GM12878 (cell line): ENCODE measurements around the gene PRODH. TPM values are rescaled to one million over a fixed set of nuclear protein-coding genes. Genes with fewer than 3 reads are reported as not detected.

ENCODE experiments used
- ATAC-seq: fragments of 200-7000 bp; cut with Tn5 transposase; 3 replicates; pipeline ENCODE4 v1.9.1; 2020; ENCODE audit warnings: mild to moderate bottlenecking, moderate library complexity
- BruUV-seq: library from RNA; stranded (reverse); fragments of 400-500 nt; replicated peaks from 2 replicates; lab custom pipeline; 2021; lab: Mats Ljungman, UMichigan
- CTCF ChIA-PET: fragments of 300-600 bp; sonication (Branson Sonifier 250); formaldehyde crosslinking; extraction: SDS; loops from one replicate; lab custom pipeline; 2021; ENCODE audit warnings: inconsistent platforms; lab: Yijun Ruan, JAX
- POLR2A ChIA-PET: fragments of 350-600 bp; formaldehyde crosslinking; extraction: SDS; loops from one replicate; lab custom pipeline; 2021; ENCODE audit warnings: inconsistent platforms; lab: Charles Lee
- RAD21 ChIA-PET: fragments of 300-600 bp; sonication (Branson Sonifier 250); formaldehyde crosslinking; loops from one replicate; lab custom pipeline; 2023; ENCODE audit warnings: antibody characterized with exemption; ENCODE audit not compliant: unreplicated experiment; lab: Charles Lee
- SMC1A ChIA-PET: fragments of 300-600 bp; sonication (Branson Sonifier 250); formaldehyde crosslinking; loops from one replicate; lab custom pipeline; 2023; ENCODE audit not compliant: unreplicated experiment, uncharacterized antibody; lab: Charles Lee
- DNase-seq: peaks from one replicate; pipeline ENCODE4 v3.0.0-alpha.2; 2011; ENCODE audit warnings: low read depth, low spot score
- FAIRE-seq: peaks from 3 replicates; lab custom pipeline; 2011; peaks lifted over from hg19 to GRCh38; lab: Jason Lieb, UNC
- H2AFZ ChIP-seq: 2 replicates; pipeline ENCODE4 v1.6.0; 2011; ENCODE audit warnings: low read depth, low read length, control low read depth; ENCODE audit not compliant: control insufficient read depth
- H3K27ac ChIP-seq: 2 replicates; pipeline ENCODE4 v1.5.1; 2011; ENCODE audit warnings: control low read depth; ENCODE audit not compliant: control insufficient read depth, insufficient read depth
- H3K27me3 ChIP-seq, 2 experiments: replicated peaks in 1 of 2; 2 replicates each; pipeline versions ENCODE4 v1.6.0 to v1.6.1; 2011; ENCODE audit warnings: low read length in 1 of 2; ENCODE audit not compliant: control insufficient read depth in 2 of 2, insufficient read depth in 2 of 2
- H3K36me3 ChIP-seq, 2 experiments: 2 replicates each; pipeline ENCODE4 v1.5.1; 2011; ENCODE audit warnings: low read length in 1 of 2; ENCODE audit not compliant: control insufficient read depth in 2 of 2, insufficient read depth in 2 of 2
- H3K4me1 ChIP-seq: 2 replicates; pipeline ENCODE4 v1.6.1; 2011; ENCODE audit warnings: mild to moderate bottlenecking, low read length, moderate library complexity, mixed read lengths; ENCODE audit not compliant: control insufficient read depth, insufficient read depth
- H3K4me2 ChIP-seq: 2 replicates; pipeline ENCODE4 v1.6.0; 2011; ENCODE audit warnings: control low read depth; ENCODE audit not compliant: control insufficient read depth, insufficient read depth
- H3K4me3 ChIP-seq: fragments of 200-600 bp; sonication (generic); 2 replicates; pipeline ENCODE4 v1.5.1; 2016
- H3K79me2 ChIP-seq: 2 replicates; pipeline ENCODE4 v1.6.0; 2011; ENCODE audit warnings: low read length; ENCODE audit not compliant: control insufficient read depth, insufficient read depth
- H3K9ac ChIP-seq: 2 replicates; pipeline ENCODE4 v1.8.0; 2011; ENCODE audit warnings: low read length, control low read depth, mixed read lengths; ENCODE audit not compliant: control insufficient read depth, insufficient read depth
- H3K9me3 ChIP-seq: replicated peaks from 3 replicates; pipeline ENCODE4 v1.5.1; 2011; ENCODE audit warnings: mild to moderate bottlenecking, low read length; ENCODE audit not compliant: control insufficient read depth, insufficient read depth
- H4K20me1 ChIP-seq: 2 replicates; pipeline ENCODE4 v1.6.0; 2011; ENCODE audit not compliant: control insufficient read depth, insufficient read depth
- CHD1 ChIP-seq: IDR thresholded peaks from 2 replicates; pipeline ENCODE4 v1.6.1; 2012; ENCODE audit warnings: low read depth, low read length, improper control_type of control experiment
- EED ChIP-seq: sonication (generic); IDR thresholded peaks from 2 replicates; pipeline ENCODE4 v1.6.1; 2016; ENCODE audit warnings: antibody characterized with exemption, low read depth
- KDM1A ChIP-seq: fragments of 200-600 bp; sonication (generic); IDR thresholded peaks from 2 replicates; pipeline ENCODE4 v1.6.1; 2016; ENCODE audit warnings: borderline replicate concordance
- MEF2B ChIP-seq: fragments of 450-650 bp; IDR thresholded peaks from 2 replicates; pipeline ENCODE4 v1.6.1; 2018; ENCODE audit warnings: mild to moderate bottlenecking, moderate library complexity; ENCODE audit not compliant: partially characterized antibody, poor library complexity, severe bottlenecking
- MYB ChIP-seq: fragments of 150-350 bp; IDR thresholded peaks from 2 replicates; pipeline ENCODE4 v1.6.1; 2014; ENCODE audit warnings: mild to moderate bottlenecking, low read depth, low read length, borderline replicate concordance
- SMAD5 ChIP-seq: IDR thresholded peaks from 2 replicates; pipeline ENCODE4 v1.6.1; 2016; ENCODE audit warnings: antibody characterized with exemption, low read depth
- WRNIP1 ChIP-seq: IDR thresholded peaks from 2 replicates; pipeline ENCODE4 v1.6.1; 2011; ENCODE audit warnings: low read depth, low read length, improper control_type of control experiment, borderline replicate concordance
- ZNF622 ChIP-seq: fragments of 450-650 bp; IDR thresholded peaks from 2 replicates; pipeline ENCODE4 v1.6.1; 2017; ENCODE audit warnings: mild to moderate bottlenecking, inconsistent platforms
- whole genome bisulfite sequencing: methylation state at CpG from one replicate; pipeline ENCODE4 v1.1.6; 2016; ENCODE audit warnings: low lambda C conversion rate; ENCODE audit not compliant: insufficient replicate concordance, insufficient coverage; ENCODE audit errors: missing lambda C conversion rate; 5-methylcytosine and 5-hydroxymethylcytosine counted together
- in situ Hi-C: fragments of 300-500 bp; cut with MboI; formaldehyde crosslinking; loops from 9 replicates; pipeline ENCODE4 v1.14.3; 2018; ENCODE audit warnings: mixed read lengths
- intact Hi-C: fragments of 100-400 bp; cut with micrococcal nuclease; formaldehyde crosslinking; loops from one replicate; pipeline ENCODE4 v1.14.2; 2022; ENCODE audit not compliant: unreplicated experiment
- polyA plus RNA-seq, 11 experiments: library from polyadenylated mRNA; depleted of rRNA in 4 of 11; unstranded in 6 of 11; stranded (reverse) in 5 of 11; fragments of >200 nt; fragmentation: Nextera tagmentation in 4 of 11; fragmentation: Illumina TruSeq in 1 of 11; extraction: Ambion mirVana in 4 of 11; extraction: Trizol in 1 of 11; gene quantifications; 1 replicate in 1 of 11; 2 replicates in 10 of 11; pipeline versions ENCODE4 v1.2.1 to v1.2.3, GENCODE V29; 2011 to 2016; ENCODE audit warnings: inconsistent platforms in 2 of 11, missing spikeins in 2 of 11, low read depth in 1 of 11
- total RNA-seq, 4 experiments: library from RNA; depleted of rRNA in 3 of 4; stranded (reverse); fragments of >200 nt in 3 of 4; fragmentation: Illumina TruSeq in 1 of 4; extraction: Trizol in 1 of 4; gene quantifications; 2 replicates each; pipeline versions ENCODE4 v1.2.1 to v1.2.3, GENCODE V29; 2013 to 2021
- TF ChIP-seq, protein P1 (sequence below), 3 experiments: IDR thresholded peaks in 2 of 3; conservative IDR thresholded peaks in 1 of 3; 2 replicates each; pipeline ENCODE4 v1.5.1; 2011; ENCODE audit warnings: low read depth in 3 of 3, low read length in 3 of 3, mild to moderate bottlenecking in 3 of 3, control low read depth in 2 of 3, moderate library complexity in 2 of 3, inconsistent platforms in 1 of 3, mixed read lengths in 1 of 3; ENCODE audit not compliant: control insufficient read depth in 2 of 3, insufficient read depth in 1 of 3; ENCODE audit errors: extremely low read depth in 1 of 3
- TF ChIP-seq, protein P2 (sequence below): fragments of 450-650 bp; conservative IDR thresholded peaks from 2 replicates; pipeline ENCODE4 v1.6.1; 2017; ENCODE audit warnings: mild to moderate bottlenecking, moderate library complexity
- TF ChIP-seq, protein P3 (sequence below): fragments of 450-650 bp; IDR thresholded peaks from 2 replicates; pipeline ENCODE4 v1.6.1; 2017; ENCODE audit warnings: mild to moderate bottlenecking, moderate library complexity

The PRODH gene
- total and polyA plus RNA-seq, 10 of the 15 experiments (the other 5 are each of a cell fraction or from before 2014, with no cell fraction given) = 0.03 to 0.10 (median 0.07) TPM; not detected in 6

DNA sequence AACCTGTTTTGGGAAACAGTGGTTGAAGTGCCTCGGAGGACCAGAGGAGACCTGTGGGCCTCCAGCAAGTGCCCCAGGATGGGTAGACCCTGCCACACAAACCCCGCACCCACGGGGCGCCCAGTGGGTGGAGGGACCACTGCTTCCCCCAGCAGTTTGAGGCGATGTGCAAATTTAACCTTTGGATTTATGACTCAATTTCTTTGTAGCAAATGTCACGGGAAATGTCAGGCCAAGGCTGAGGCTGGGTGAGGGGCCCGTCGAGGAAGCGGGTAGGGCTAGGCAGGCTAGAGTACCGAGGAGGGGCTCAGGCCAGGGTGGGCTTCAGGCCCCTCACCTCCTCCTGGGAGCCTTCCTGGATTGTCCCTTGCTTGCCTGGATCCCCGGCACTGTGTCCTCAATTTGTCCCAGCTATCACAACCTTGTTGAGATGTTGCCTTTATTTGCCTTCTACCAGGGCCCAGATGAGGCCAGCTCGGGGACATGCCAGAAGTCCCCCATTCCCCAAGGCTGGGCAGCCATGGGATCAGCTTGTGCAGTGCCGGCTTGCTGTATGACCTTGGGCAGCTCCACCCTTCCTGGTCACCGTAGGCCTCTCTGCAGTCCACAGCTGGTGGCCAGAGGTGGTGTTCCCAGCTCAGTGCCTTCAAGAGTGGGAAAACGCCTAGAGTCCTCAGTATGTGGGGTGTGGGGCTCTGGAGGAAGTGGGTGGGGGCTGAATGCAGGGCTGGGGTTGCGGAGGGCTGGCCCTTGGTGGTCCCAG lies 39.5 kb upstream of the PRODH start:
- RAD21 ChIA-PET = no interaction called here
- SMC1A ChIA-PET = no interaction called here
- Histone ChIP-seq H3K27ac (no peak overlapping the region), H3K4me2 (no peak overlapping the region), H3K4me1 (no peaks in the 10 kb centered on the region), H2AFZ (no peak overlapping the region), H3K4me3 (no peak overlapping the region), H3K9ac (no peak overlapping the region), H3K9me3 (no peaks in the 10 kb centered on the region; the same call in 2 of the 3 replicates), H3K27me3 (no peaks in the 10 kb centered on the region; a peak in 3 of 4 replicates), H3K36me3 (no peaks in the 10 kb centered on the region), H3K79me2 (no peaks in the 10 kb centered on the region), H4K20me1 (no peaks in the 10 kb centered on the region)
- DNase-seq = no peak
- in situ Hi-C loops (no loop called here), intact Hi-C loops (no loop called here)
- no TSS peak for BruUV-seq
- whole genome bisulfite sequencing = 13% methylated on average over 15 of the region's 16 CpGs
- no peak for ATAC-seq
- no peak for TF ChIP-seq ZNF622
- TF ChIP-seq SMAD5 = no peak
- no peak for TF ChIP-seq MYB
- TF ChIP-seq WRNIP1 = no peak
- no peak for TF ChIP-seq CHD1
- TF ChIP-seq EED = no peak
- no peak for TF ChIP-seq MEF2B
- TF ChIP-seq, protein P1, sequence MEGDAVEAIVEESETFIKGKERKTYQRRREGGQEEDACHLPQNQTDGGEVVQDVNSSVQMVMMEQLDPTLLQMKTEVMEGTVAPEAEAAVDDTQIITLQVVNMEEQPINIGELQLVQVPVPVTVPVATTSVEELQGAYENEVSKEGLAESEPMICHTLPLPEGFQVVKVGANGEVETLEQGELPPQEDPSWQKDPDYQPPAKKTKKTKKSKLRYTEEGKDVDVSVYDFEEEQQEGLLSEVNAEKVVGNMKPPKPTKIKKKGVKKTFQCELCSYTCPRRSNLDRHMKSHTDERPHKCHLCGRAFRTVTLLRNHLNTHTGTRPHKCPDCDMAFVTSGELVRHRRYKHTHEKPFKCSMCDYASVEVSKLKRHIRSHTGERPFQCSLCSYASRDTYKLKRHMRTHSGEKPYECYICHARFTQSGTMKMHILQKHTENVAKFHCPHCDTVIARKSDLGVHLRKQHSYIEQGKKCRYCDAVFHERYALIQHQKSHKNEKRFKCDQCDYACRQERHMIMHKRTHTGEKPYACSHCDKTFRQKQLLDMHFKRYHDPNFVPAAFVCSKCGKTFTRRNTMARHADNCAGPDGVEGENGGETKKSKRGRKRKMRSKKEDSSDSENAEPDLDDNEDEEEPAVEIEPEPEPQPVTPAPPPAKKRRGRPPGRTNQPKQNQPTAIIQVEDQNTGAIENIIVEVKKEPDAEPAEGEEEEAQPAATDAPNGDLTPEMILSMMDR (IDR thresholded peaks at IDR 0.05 in 2 of 3, conservative IDR thresholded peaks at IDR 0.05 in 1 of 3; ENCODE audit: control insufficient read depth in 2 of 3, extremely low read depth in 1 of 3, insufficient read depth in 1 of 3, low read depth in 3 of 3, low read length in 3 of 3) = no peak
- TF ChIP-seq, protein P2, sequence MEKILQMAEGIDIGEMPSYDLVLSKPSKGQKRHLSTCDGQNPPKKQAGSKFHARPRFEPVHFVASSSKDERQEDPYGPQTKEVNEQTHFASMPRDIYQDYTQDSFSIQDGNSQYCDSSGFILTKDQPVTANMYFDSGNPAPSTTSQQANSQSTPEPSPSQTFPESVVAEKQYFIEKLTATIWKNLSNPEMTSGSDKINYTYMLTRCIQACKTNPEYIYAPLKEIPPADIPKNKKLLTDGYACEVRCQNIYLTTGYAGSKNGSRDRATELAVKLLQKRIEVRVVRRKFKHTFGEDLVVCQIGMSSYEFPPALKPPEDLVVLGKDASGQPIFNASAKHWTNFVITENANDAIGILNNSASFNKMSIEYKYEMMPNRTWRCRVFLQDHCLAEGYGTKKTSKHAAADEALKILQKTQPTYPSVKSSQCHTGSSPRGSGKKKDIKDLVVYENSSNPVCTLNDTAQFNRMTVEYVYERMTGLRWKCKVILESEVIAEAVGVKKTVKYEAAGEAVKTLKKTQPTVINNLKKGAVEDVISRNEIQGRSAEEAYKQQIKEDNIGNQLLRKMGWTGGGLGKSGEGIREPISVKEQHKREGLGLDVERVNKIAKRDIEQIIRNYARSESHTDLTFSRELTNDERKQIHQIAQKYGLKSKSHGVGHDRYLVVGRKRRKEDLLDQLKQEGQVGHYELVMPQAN = no peak
- no peak for TF ChIP-seq KDM1A
- TF ChIP-seq, protein P3, sequence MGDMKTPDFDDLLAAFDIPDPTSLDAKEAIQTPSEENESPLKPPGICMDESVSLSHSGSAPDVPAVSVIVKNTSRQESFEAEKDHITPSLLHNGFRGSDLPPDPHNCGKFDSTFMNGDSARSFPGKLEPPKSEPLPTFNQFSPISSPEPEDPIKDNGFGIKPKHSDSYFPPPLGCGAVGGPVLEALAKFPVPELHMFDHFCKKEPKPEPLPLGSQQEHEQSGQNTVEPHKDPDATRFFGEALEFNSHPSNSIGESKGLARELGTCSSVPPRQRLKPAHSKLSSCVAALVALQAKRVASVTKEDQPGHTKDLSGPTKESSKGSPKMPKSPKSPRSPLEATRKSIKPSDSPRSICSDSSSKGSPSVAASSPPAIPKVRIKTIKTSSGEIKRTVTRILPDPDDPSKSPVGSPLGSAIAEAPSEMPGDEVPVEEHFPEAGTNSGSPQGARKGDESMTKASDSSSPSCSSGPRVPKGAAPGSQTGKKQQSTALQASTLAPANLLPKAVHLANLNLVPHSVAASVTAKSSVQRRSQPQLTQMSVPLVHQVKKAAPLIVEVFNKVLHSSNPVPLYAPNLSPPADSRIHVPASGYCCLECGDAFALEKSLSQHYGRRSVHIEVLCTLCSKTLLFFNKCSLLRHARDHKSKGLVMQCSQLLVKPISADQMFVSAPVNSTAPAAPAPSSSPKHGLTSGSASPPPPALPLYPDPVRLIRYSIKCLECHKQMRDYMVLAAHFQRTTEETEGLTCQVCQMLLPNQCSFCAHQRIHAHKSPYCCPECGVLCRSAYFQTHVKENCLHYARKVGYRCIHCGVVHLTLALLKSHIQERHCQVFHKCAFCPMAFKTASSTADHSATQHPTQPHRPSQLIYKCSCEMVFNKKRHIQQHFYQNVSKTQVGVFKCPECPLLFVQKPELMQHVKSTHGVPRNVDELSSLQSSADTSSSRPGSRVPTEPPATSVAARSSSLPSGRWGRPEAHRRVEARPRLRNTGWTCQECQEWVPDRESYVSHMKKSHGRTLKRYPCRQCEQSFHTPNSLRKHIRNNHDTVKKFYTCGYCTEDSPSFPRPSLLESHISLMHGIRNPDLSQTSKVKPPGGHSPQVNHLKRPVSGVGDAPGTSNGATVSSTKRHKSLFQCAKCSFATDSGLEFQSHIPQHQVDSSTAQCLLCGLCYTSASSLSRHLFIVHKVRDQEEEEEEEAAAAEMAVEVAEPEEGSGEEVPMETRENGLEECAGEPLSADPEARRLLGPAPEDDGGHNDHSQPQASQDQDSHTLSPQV = no peak
- POLR2A ChIA-PET = no interaction called here
- CTCF ChIA-PET = no interaction called here
- FAIRE-seq = no peak
